Gastrocnemius medialis (tissue), 4 donors: ENCODE results near the gene RARB. TPM values are rescaled to one million over a fixed set of nuclear protein-coding genes. Genes with fewer than 3 reads are reported as not detected.
A peak's percentile ranks its signal among the peaks of the same experiment; 100 is the strongest.

Experiments used
- ATAC-seq, 2 donors: fragments of 150-250 bp; one replicate each; pipeline ENCODE4 v1.9.1; 2016
- DNase-seq, 2 donors: peaks; one replicate each; pipeline ENCODE4 v3.0.0-alpha.2; 2019
- H3K27ac ChIP-seq, 4 donors: fragments of 200-600 bp; sonication (generic); 1 replicate in 1 of 4; 2 replicates in 3 of 4; pipeline ENCODE4 v1.5.1; 2016 to 2018; ENCODE audit warnings: mild to moderate bottlenecking in 2 of 4, moderate library complexity in 1 of 4
- H3K27me3 ChIP-seq, 3 donors: fragments of 200-600 bp; sonication (generic) in 2 of 3; 1 replicate in 1 of 3; 2 replicates in 2 of 3; pipeline versions ENCODE4 v1.5.1 to v1.6.0; 2016 to 2019; ENCODE audit warnings: mild to moderate bottlenecking in 1 of 3, moderate library complexity in 1 of 3
- H3K36me3 ChIP-seq, 2 donors: fragments of 200-600 bp; sonication (generic) in 1 of 2; one replicate each; pipeline ENCODE4 v1.5.1; 2017 to 2018
- H3K4me1 ChIP-seq, 2 donors: fragments of 200-600 bp; sonication (generic) in 1 of 2; one replicate each; pipeline ENCODE4 v1.5.1; 2016 to 2017; ENCODE audit warnings: mild to moderate bottlenecking in 2 of 2
- H3K4me3 ChIP-seq, 4 donors: fragments of 200-600 bp; sonication (generic) in 3 of 4; 1 replicate in 1 of 4; 2 replicates in 3 of 4; pipeline ENCODE4 v1.5.1; 2016 to 2019; ENCODE audit warnings: mild to moderate bottlenecking in 2 of 4
- H3K9me3 ChIP-seq, 3 donors: fragments of 200-600 bp; sonication (generic) in 2 of 3; 1 replicate in 1 of 3; 2 replicates in 2 of 3; pipeline ENCODE4 v1.5.1; 2016 to 2019
- CTCF ChIP-seq, 5 experiments: fragments of 450-650 bp in 3 of 5; fragments of 200-600 bp in 2 of 5; sonication (generic) in 2 of 5; IDR thresholded peaks in 4 of 5; conservative IDR thresholded peaks in 1 of 5; 1 replicate in 4 of 5; 2 replicates in 1 of 5; pipeline ENCODE4 v1.5.1; 2016 to 2019; ENCODE audit warnings: antibody characterized with exemption in 5 of 5, mild to moderate bottlenecking in 3 of 5, moderate library complexity in 3 of 5
- POLR2A ChIP-seq, 2 donors: fragments of 450-650 bp; IDR thresholded peaks; one replicate each; pipeline ENCODE4 v1.6.1; 2017; ENCODE audit warnings: antibody characterized with exemption in 2 of 2, mild to moderate bottlenecking in 2 of 2, moderate library complexity in 2 of 2
- in situ Hi-C, 4 donors: fragments of 200-750 bp; cut with MboI; loops; one replicate each; pipeline versions ENCODE4 v1.15.0 to v1.8.0; 2017; ENCODE audit warnings: low sequenced_read_pairs in 4 of 4
- intact Hi-C: fragments of 100-400 bp; cut with DNase I; formaldehyde crosslinking; loops from one replicate; pipeline ENCODE4 v1.15.1; 2023; ENCODE audit warnings: low total_unique reads
- total RNA-seq, 4 donors: library from RNA; depleted of rRNA; stranded (reverse); fragments of >200 nt; gene quantifications; one replicate each; pipeline versions ENCODE4 v1.1.0 to v1.2.3, GENCODE V29; 2016

Gene RARB
- total RNA-seq, 4 donors from 2014 or later, result 1.2 to 3.0 (median 1.9) TPM

GRCh38 chr3:25572919-25573385 lies 144.9 kb downstream of the RARB start:
- Histone ChIP-seq H3K36me3 (no peaks in the 10 kb centered on the region), H3K27me3 (no peaks in the 10 kb centered on the region), H3K9me3 (no peaks in the 10 kb centered on the region), H3K4me1 (peaks cover 5 to 24% of the 10 kb centered on the region in 2 donors), H3K4me3 (no peak overlapping the region), H3K27ac (peak overlapping the region; percentile 52 to 56 (median 54))
- no peak for ATAC-seq
- in situ Hi-C loops, result no loop called here
- intact Hi-C loops, result no loop called here
- TF ChIP-seq POLR2A (IDR thresholded peaks at IDR 0.05), result no peak
- no peak for TF ChIP-seq CTCF (IDR thresholded peaks at IDR 0.05 in 4 of 5, conservative IDR thresholded peaks at IDR 0.05 in 1 of 5)
- DNase-seq, result no peak

- no peaks in the 10 kb centered on the region for H3K36me3 ChIP-seq
- no peak overlapping the region for H3K4me3 ChIP-seq
- peaks cover 5 to 22% of the 10 kb centered on the region in 2 donors for H3K4me1 ChIP-seq
- TF ChIP-seq CTCF (IDR thresholded peaks at IDR 0.05 in 4 of 5, conservative IDR thresholded peaks at IDR 0.05 in 1 of 5) (no peak), POLR2A (IDR thresholded peaks at IDR 0.05) (no peak)
- intact Hi-C loops, result no loop called here
- in situ Hi-C loops, result no loop called here
- no peaks in the 10 kb centered on the region for H3K9me3 ChIP-seq
- ATAC-seq (peak in 1 of 2 donors; percentile 23), DNase-seq (no peak)
- peak overlapping the region; percentile 52 to 56 (median 54) for H3K27ac ChIP-seq
- no peaks in the 10 kb centered on the region for H3K27me3 ChIP-seq
These were observed 145.5 kb downstream of the RARB start for GRCh38 chr3:25573386-25574171.

GRCh38 chr3:25574172-25574765 lies 146.2 kb downstream of the RARB start:
- Histone ChIP-seq H3K4me1 (peaks cover 5 to 16% of the 10 kb centered on the region in 2 donors), H3K4me3 (no peak overlapping the region), H3K36me3 (no peaks in the 10 kb centered on the region), H3K9me3 (no peaks in the 10 kb centered on the region), H3K27ac (peak overlapping the region in 2 of 4 donors; percentile 54 to 56), H3K27me3 (no peaks in the 10 kb centered on the region)
- TF ChIP-seq POLR2A (IDR thresholded peaks at IDR 0.05), result no peak
- no peak for TF ChIP-seq CTCF (IDR thresholded peaks at IDR 0.05 in 4 of 5, conservative IDR thresholded peaks at IDR 0.05 in 1 of 5)
- DNase-seq, result no peak
- ATAC-seq, result no peak
- in situ Hi-C loops (no loop called here), intact Hi-C loops (no loop called here)

- intact Hi-C loops, result no loop called here
- H3K4me1 ChIP-seq, result peaks cover 5 to 10% of the 10 kb centered on the region in 2 donors
- no peak overlapping the region for H3K4me3 ChIP-seq
- ATAC-seq, result no peak
- DNase-seq, result no peak
- no peak overlapping the region for H3K27ac ChIP-seq
- H3K27me3 ChIP-seq, result no peaks in the 10 kb centered on the region
- in situ Hi-C loops, result loop anchor here in 3 of 4 donors (25.0 kb wide), 3 partner anchors 563 to 788 kb away; no protein-coding TSS in a partner anchor
- H3K9me3 ChIP-seq, result no peaks in the 10 kb centered on the region
- no peaks in the 10 kb centered on the region for H3K36me3 ChIP-seq
- TF ChIP-seq POLR2A (IDR thresholded peaks at IDR 0.05), result no peak
- no peak for TF ChIP-seq CTCF (IDR thresholded peaks at IDR 0.05 in 4 of 5, conservative IDR thresholded peaks at IDR 0.05 in 1 of 5)
These were observed 146.9 kb downstream of the RARB start for GRCh38 chr3:25575001-25575400.
